HG03432 (cell line): ENCODE measurements around the gene PFN3.
"Not testable (repeated sequence)": the region's sequence is repeated elsewhere in the genome, so short reads cannot be mapped to it uniquely, and the experiment has no call there.

Experiments
- ATAC-seq: cut with Tn5 transposase; IDR thresholded peaks from one replicate; pipeline ENCODE4 v1.9.1; 2021; ENCODE audit warnings: mild to moderate bottlenecking, moderate library complexity; ENCODE audit not compliant: unreplicated experiment

Gene PFN3

DNA sequence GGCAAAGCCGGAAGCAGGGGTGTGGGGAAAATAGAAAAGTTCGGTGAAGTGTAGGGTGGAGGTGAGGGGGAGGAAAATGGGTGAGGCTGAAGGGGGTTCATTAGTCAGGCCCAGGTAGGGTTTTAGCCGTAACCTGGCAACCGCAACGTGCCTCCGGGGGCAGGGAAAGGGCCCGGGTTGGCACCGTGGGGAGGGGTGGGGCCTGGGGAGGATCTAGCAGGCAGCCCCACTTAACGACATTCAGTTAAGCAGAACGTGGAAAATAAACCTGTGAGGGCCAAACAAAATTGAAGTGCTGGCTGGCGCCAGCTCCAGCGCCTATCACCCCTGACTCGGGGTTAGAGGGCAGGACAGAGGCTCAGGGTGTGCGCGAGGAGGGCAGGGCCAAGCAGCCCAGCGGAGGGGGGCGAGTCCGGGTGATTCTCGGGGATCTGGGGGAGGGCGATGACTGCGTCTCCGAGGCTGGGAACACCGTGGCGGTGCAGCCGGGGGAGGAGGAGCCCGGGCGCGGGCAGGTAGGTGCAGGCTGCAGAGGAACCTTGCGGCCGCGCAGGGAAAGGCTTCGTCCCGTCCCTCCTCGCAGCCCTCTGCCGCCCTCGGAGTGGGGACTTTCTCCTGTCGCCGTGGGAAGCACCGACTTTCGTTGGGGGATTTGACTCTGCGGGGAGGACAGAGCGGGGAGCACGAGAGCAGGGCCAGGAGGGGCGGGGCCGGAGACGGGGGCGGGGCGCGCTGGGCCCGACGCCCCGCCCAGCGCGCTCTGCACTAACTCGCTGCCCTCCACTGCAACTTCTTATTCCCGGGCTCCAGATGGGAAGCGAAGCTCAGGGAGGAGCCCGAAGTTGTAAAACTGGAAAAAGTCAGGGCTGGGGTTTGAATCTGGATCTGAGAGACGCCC, 37.6 kb downstream of the PFN3 start:
- peak; percentile 44 for ATAC-seq

DNA sequence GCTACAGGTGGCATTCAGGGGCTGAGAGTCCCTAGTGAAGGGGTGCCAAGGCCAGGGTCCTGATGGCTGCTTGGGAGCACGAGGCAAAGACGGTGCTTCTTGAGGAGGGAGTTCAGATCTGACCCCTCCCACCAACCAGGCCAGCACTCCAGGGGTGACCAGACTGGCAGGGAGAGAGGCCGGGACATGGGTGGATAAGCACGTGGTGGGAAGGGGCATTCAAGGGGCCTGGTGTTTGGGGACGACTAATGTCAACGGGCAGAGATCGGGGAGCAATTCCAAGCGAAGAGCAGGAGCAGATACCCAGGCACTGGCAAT, 38.2 kb downstream of the PFN3 start:
- no peak for ATAC-seq

DNA sequence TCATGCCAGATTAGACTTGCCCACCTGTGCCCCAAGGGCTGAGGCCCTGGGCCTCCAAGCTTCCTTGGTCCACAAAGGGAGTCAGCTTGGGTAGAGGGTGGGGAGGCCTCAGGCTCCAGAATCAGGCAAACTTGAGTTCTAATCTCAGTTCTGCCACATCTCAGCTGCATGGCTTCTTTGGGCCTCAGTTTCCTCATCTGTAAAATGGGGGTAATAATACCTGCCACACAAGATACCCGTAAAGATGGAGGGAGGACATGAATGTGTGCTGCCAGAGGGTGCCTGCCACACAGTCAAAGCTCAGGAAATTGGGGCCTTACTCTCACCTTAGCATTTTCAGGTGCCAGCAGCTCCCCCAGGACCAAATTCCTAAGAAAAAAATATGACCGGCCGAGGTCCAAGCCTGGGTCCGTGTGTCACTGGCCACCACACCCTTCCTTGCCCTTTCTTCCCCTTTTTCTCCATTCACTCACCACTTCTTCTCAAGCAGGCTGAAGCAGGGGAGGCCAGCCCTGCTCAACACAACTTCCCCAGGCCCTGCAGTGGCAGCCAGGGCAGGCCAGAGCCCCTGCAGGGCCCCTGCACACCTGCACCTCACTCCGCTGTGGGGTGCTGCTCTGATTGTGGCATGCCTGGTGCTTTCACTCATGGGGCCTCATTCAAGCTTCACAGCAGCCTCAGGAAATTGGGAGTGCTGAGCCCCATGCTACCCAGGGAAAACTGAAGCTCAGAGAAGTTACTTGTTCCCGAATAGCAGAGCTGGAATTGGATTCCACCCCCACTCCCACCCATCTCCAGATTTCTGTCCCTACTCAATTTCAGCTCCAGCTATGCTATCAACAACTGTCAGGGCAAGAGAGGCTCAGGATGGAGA, 38.8 kb downstream of the PFN3 start:
- ATAC-seq, result no peak

DNA sequence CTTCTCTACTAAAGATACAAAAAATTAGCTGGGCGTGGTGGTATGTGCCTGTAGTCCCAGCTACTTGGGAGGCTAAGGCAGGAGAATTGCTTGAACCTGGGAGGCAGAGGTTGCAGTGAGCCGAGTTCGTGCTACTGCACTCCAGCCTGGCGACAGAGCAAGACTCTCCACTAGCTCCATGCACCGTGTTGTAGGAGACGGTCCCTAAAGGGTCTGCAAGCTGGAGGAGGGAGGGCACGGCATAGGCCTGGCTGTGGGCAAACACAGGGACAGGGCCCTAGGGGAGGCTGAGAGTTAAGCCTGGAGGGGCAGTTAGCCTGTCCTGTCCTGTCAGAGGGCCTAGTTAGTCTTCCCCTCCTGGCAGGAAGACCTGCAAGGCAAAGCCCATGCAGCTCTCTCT, 39.7 kb downstream of the PFN3 start:
- not testable (repeated sequence) for ATAC-seq

DNA sequence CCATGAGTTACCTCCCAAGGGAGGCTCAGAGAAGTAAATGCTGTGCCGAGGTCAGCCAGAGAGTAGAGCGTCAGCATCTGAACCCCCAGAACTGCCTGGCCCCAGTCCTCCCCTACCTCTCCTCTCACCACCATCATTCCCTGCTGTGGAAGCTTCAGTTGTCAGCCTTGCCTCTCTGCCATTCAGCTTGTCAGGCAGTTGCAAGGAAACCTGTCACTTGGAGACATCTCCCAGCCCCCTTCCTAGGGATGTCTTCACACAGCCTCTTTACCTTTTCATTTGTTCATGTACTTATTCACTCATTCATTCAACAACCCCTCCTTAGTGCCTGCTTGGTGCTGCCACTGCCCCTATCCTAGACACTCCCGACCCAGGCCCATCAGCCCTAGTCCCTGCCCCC, 40.6 kb downstream of the PFN3 start:
- ATAC-seq, result no peak

DNA sequence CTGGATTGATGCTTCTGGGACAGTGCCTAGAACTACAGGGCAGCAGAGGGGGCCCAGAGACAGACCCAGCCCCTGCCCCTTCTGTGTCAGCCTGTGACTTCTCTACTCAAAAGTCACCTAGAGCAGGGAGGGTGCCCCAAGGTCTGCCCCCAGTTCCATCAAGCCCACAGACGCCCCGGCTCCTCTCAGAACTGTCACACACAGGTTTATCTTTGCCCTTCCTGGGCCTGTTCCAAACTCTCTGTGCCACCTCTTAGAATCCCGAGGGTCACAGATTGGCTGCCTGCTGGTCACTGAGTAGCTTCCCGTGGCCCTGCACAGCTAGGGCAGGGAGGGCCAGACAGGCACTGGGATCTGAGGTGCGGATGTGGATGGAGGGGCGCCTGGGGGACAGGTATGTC, 41.0 kb downstream of the PFN3 start:
- ATAC-seq, result no peak

DNA sequence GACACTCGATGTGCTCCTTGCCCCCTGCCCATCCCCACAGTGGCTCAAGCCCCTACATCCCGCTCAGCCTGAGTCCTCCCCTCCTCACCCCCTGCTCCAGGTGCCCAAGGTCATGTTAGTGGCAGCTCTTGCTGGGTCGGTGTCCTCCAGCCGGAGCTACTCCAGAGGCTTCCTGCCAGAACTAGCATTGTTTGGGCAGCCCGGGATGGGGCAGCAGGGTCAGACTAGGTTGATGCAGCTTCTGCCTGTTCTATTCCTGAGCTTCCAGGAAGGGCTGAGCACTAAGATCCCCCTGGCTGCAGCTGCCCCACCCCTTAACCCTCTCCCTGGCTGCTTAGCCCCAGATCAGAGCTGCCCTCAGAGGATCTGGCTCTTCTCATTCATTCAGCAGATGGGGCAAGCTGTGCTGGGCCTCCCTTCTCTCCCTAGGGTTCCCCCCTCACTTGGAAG, 42.1 kb downstream of the PFN3 start:
- ATAC-seq, result no peak

DNA sequence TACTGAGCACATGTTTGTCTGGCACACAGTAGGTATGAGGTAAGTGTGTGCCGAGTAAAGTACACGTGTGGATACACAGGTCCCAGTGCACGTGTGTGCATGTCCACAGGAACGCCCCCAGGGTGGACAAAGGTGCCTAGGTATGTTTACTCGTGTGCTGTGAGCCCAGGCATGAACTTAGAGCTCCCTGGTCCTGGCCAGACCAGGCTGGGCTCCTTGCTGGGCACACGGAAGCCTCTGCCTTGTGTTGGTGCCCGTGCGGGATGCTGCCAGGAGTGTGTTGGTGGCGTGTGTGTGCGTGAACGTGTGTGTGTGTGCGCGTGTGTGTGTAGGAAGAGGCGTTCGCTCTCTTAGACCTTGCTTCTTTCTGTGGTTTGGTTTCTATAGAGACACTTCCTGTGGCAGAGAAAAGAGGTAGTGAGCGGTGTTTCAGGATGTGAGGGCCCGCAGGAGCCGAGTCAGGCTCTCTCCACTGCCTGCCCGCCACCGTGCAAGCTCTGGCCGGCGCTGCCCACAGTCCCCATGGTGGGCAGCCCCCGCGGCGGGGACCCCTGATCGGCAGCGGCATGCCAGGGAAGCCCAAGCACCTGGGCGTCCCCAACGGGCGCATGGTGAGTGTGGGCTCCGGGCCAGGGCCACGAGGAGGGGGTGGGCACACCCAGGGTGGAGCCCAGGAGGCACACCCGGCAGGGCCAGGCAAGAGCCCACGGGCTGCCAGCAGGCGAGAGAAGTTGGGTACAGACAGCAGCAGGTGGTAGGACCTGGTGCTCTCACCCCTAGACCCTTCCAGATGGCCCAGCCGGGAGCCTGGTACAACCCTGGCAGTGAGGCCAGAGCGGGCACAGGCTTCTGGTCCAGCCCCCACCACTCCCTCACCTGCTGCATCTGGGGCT, 42.8 kb downstream of the PFN3 start, which contains the start of gene RGS14:
RGS14 (plus strand) TSS at position 466 of the 893 bp plus-strand sequence; CDS start at position 567, 101 bp downstream.
- peak; percentile 90 for ATAC-seq

DNA sequence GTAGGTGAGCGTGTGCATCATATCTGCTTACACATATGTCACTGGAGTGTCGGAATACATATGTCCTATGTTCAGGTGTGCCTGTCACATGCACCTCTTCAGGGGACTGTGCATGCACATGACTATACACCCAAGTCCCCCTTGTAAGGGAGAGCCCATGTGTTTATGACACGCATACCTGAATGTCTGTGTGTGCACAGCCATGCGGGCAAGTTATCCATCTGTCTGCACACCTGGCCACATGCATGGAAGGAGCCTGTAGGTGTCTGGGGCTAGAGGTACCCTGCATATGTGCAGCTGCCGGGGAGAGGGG, 43.4 kb downstream of the PFN3 start:
- ATAC-seq, result no peak

DNA sequence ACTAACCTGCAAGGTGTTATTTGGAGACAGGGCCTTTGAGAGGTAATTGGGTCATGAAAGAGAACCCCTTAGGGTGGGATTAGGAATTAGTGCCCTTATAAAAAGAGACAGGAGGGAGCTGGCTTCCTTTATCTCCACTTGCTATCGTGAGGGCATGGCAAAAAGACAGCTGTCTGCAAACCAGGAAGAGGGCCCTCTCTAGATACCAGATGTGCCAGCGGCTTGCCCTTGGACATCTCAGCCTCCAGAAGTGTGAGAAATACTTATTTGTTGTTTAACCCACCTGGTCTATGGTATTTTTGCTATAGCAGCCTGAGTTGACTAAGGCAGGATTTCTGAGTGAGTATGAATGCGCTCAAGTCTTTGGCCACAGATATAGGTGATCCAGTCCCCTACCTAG, 43.7 kb downstream of the PFN3 start:
- ATAC-seq, result no peak

DNA sequence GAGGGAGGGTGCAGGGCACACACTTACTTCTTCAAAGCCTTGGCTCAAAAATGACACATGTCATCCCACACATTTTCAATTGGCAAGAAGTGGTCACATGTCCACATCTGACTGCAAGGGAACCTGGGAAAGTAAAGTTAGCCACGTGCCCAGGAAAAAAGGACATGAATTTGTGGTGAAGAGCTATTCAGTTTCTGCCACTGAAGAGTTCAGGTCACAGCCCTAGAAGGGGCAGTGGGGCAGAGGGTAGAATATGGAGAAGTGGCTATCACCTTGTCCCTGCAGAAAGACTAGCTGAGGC, 44.6 kb downstream of the PFN3 start:
- no peak for ATAC-seq

DNA sequence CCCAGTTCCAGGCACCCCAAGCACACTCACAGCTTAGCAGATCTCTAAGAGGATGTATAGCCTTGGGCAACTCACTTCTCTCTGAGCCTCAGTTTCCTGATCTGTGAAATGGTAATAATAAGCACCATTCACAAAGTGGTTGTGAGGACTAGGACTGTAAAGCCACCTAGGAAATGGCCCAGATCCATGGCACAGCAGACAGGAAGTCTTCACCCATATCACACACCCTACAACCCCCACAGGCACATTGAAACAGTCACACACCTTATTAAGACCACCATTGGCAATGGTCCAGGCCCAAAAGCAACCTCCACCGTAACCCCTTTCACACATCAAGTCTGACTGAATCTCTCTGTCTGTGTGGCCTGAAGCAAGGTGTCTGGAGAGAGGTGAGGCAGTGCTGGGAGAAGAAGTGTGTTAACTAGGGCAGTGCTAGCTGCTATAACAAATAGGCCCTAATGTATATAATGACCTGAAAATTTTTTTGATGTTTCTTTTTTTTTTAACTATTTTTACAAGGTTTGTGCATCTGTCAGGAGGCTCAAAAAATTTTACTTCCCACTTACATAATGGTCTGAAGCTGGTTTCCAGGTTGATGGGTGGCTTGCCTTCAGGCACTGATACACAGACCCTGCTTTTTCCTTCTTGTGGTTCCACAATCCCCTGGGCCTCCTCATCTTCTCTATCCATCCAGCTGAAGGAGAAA, 45.1 kb downstream of the PFN3 start:
- ATAC-seq, result no peak

DNA sequence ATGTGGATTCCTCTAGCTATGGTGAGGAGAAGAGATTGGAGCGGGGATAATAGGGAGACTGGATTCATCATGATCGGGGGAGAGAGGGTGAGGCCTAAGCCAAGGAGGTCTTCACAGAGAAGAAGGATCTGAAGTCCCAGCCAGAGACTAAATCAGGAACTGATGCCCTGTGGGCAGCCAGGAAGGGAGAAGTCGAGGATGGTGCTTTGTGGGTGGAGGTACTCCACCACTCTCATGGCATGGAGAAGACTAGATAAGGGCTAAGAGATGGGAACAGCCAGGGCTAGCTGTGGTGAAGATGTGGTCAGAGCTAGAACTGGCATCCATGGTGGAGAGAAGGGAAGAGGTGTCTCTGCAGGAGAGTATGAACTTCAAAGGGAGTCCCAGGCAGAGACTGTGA, 45.8 kb downstream of the PFN3 start:
- no peak for ATAC-seq

DNA sequence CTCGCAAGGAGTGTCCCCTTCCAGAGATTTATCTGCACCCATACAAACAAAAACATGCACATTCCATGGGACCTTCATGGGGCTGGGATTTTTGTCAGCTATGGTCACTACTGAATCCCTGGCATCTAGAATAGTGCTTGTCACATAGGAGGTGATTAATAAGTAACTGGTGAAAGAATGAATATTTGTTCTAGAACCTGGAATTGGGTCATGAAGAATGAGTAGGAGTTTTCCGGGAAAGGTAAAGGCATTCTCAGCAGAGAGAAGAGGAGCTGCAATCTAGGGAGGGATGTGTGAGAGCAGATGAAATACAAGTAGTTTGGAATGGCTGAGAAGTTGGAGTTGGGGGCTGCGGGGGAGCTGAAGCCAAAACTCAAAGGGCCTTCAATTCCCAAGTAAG, 46.2 kb downstream of the PFN3 start:
- no peak for ATAC-seq

DNA sequence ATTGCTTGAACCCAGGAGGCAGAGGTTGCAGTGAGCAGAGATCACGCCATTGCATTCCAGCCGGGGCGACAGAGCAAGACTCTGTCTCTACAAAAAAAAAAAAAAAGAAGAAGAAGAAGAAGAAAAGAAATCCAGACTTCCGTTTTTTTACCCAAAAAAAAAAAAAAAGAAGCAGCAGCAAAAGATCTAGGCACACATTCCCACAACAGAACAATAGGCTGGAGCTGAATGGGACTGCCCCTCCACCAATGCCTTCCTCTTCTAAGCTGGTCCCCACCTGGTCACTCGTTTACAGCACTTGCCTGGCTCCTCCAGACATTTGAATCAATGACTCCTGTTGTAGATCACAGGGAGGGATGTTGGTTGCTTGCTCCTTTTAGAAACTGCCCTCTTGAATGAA, 47.4 kb downstream of the PFN3 start:
- ATAC-seq, result no peak

DNA sequence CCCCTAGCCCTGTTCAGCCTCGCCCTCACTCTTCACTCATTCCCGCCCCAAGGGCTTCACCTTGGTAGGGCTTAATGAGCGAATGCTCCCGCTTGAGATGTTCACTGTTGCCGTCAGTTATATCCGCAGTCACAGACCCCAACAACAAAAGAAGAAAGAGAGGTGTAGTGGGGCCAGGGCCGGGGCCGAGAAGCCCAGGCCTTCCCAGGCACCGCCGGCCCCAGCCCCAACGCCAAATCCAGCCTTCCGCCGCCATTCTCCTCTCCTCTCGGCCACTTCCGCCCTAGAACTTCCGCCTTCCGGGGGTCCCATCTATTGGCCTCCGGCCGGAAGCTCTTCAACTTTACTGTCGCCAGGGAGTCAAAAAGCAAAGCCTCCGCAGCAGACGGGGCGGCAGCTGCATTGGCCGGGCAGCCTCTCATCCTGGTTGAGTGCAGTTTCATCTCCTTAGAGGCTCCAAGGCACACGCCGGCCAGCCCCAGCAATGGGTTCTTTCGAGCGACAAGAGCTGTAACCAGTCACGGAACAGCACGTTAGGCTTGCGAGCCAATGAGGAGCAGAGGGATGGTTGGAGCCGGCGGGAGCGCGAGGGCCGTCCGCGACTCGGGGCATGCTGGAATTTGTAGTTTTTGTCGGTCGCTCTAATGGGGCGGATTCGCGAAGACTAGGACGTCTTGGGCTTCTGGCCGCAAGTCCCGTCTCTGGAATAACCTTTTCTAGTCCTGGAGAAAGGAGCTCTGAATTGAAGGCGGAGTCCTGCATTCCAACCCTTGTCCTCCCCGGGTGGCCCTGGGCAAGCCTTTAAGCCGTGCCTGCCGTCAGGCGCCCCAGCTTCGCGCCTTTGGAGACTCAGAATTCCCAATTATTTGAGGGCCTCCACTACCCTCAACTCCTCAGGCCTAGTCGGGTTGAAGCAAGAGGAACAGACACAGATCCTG, 48.8 kb downstream of the PFN3 start, which contains the start of gene LMAN2:
LMAN2 (minus strand) TSS at position 277 of the 938 bp plus-strand sequence; CDS start at position 256, 21 bp downstream.
- ATAC-seq, result peak; percentile 94

DNA sequence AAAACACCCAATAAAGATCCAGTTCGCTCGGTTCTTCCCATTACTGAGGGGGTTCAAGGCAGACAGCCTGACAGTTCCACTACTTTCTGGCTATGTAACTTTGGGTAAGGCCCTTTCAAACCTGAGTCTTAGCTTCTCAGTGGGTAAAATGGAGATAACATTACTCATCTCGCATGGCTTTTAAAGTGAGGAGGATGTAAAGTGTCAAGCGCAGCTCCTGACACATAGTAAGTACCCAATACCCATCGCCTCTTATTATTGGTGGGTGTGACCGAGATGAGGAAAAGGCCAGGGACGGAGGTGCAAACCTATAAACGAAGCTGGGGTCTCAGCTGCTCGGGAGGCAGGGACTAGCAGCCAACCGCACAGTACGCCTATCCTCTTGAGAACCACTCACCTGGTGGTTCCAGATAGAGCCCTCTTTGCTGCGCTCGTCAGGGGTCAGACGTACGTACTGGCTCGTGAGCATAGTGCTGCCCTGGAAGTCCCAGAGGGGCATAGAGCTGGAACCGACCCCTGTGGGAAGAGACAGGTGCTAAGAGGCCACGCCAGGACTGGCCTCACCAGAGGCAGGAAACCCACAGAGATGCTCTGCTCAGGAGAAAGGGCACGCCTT, 49.6 kb downstream of the PFN3 start:
- no peak for ATAC-seq
